Sigmoid colon (tissue), 4 donors: ENCODE results near the gene RABGAP1L.
"Not testable (repeated sequence)": the region's sequence is repeated elsewhere in the genome, so short reads cannot be mapped to it uniquely, and the experiment has no call there.

Source experiments
- EP300 ChIP-seq, 4 donors: sonication (generic); formaldehyde crosslinking; IDR thresholded peaks; one replicate each; pipeline ENCODE4 v1.6.1; 2017; ENCODE audit warnings: antibody characterized with exemption in 4 of 4
- POLR2A ChIP-seq, 2 donors: fragments of 450-650 bp; IDR thresholded peaks; one replicate each; pipeline ENCODE4 v1.6.1; 2016; ENCODE audit warnings: antibody characterized with exemption in 2 of 2, mild to moderate bottlenecking in 2 of 2, moderate library complexity in 2 of 2
- TF ChIP-seq, protein P1 (sequence below), 4 experiments: fragments of 450-650 bp in 3 of 4; fragments of 200-600 bp in 1 of 4; IDR thresholded peaks; one replicate each; pipeline ENCODE4 v1.5.1; 2016 to 2019; ENCODE audit warnings: antibody characterized with exemption in 4 of 4, mild to moderate bottlenecking in 3 of 4, moderate library complexity in 2 of 4

DNA sequence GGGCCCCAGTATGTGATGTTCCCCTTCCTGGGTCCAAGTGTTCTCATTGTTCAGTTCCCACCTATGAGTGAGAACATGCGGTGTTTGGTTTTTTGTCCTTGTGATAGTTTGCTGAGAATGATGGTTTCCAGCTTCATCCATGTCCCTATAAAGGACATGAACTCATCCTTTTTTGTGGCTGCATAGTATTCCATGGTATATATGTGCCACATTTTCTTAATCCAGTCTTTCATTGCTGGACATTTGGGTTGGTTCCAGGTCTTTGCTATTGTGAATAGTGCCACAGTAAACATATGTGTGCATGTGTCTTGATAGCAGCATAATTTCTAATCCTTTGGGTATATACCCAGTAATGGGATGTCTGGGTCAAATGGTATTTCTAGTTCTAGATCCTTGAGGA, 736.3 kb downstream of the RABGAP1L start:
- TF ChIP-seq EP300, POLR2A (IDR thresholded peaks at IDR 0.05): not testable (repeated sequence)
- TF ChIP-seq, protein P1, sequence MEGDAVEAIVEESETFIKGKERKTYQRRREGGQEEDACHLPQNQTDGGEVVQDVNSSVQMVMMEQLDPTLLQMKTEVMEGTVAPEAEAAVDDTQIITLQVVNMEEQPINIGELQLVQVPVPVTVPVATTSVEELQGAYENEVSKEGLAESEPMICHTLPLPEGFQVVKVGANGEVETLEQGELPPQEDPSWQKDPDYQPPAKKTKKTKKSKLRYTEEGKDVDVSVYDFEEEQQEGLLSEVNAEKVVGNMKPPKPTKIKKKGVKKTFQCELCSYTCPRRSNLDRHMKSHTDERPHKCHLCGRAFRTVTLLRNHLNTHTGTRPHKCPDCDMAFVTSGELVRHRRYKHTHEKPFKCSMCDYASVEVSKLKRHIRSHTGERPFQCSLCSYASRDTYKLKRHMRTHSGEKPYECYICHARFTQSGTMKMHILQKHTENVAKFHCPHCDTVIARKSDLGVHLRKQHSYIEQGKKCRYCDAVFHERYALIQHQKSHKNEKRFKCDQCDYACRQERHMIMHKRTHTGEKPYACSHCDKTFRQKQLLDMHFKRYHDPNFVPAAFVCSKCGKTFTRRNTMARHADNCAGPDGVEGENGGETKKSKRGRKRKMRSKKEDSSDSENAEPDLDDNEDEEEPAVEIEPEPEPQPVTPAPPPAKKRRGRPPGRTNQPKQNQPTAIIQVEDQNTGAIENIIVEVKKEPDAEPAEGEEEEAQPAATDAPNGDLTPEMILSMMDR (IDR thresholded peaks at IDR 0.05), result not testable (repeated sequence)
